Breast epithelium (tissue), 4 donors: ENCODE results near the gene GUCA2B. TPM values are rescaled to one million over a fixed set of nuclear protein-coding genes. Genes with fewer than 3 reads are reported as not detected.

Experiments used
- DNase-seq, 2 donors: peaks; one replicate each; pipeline ENCODE4 v3.0.0-alpha.2; 2019; ENCODE audit warnings: low spot score in 2 of 2
- H3K27ac ChIP-seq, 2 donors: fragments of 200-600 bp; sonication (generic) in 1 of 2; one replicate each; pipeline ENCODE4 v1.5.1; 2016 to 2019; ENCODE audit warnings: mild to moderate bottlenecking in 1 of 2
- H3K27me3 ChIP-seq, 2 donors: fragments of 200-600 bp; sonication (generic) in 1 of 2; one replicate each; pipeline versions ENCODE4 v1.5.1 to v1.6.0; 2017 to 2019; ENCODE audit warnings: control low read depth in 1 of 2, mild to moderate bottlenecking in 1 of 2
- H3K36me3 ChIP-seq: fragments of 200-600 bp; one replicate; pipeline ENCODE4 v1.5.1; 2019
- H3K4me1 ChIP-seq, 2 donors: fragments of 200-600 bp; sonication (generic); one replicate each; pipeline ENCODE4 v1.5.1; 2016 to 2019; ENCODE audit warnings: control low read depth in 1 of 2
- H3K4me3 ChIP-seq, 3 donors: fragments of 200-600 bp; sonication (generic); 1 replicate in 2 of 3; 2 replicates in 1 of 3; pipeline ENCODE4 v1.5.1; 2016 to 2019; ENCODE audit warnings: mild to moderate bottlenecking in 3 of 3, moderate library complexity in 2 of 3
- H3K9me3 ChIP-seq, 2 donors: fragments of 200-600 bp; sonication (generic) in 1 of 2; one replicate each; pipeline ENCODE4 v1.5.1; 2016 to 2019; ENCODE audit warnings: control low read depth in 1 of 2
- CTCF ChIP-seq, 3 donors: fragments of 450-650 bp; IDR thresholded peaks; one replicate each; pipeline ENCODE4 v1.5.1; 2016 to 2017; ENCODE audit warnings: antibody characterized with exemption in 3 of 3, mild to moderate bottlenecking in 3 of 3, moderate library complexity in 3 of 3
- POLR2A ChIP-seq: fragments of 450-650 bp; IDR thresholded peaks from one replicate; pipeline ENCODE4 v1.6.1; 2016; ENCODE audit warnings: antibody characterized with exemption, mild to moderate bottlenecking, moderate library complexity
- POLR2AphosphoS5 ChIP-seq, 3 donors: sonication (generic); formaldehyde crosslinking; IDR thresholded peaks; one replicate each; pipeline ENCODE4 v1.6.1; 2017; ENCODE audit warnings: antibody characterized with exemption in 3 of 3
- intact Hi-C: fragments of 100-400 bp; cut with DNase I; formaldehyde crosslinking; loops from one replicate; pipeline ENCODE4 v1.15.1; 2023; ENCODE audit warnings: low total_unique reads
- total RNA-seq, 3 donors: library from RNA; depleted of rRNA; stranded (reverse); fragments of >200 nt; gene quantifications; one replicate each; pipeline ENCODE4 v1.1.0, GENCODE V29; 2016

GUCA2B gene
- total RNA-seq, 3 donors from 2014 or later: not detected

- Histone ChIP-seq H3K27me3 (no peaks in the 10 kb centered on the region), H3K4me3 (no peak overlapping the region), H3K27ac (no peak overlapping the region), H3K36me3 (no peaks in the 10 kb centered on the region), H3K4me1 (no peaks in the 10 kb centered on the region), H3K9me3 (peaks cover 0 to 2% of the 10 kb centered on the region in 2 donors)
- TF ChIP-seq POLR2AphosphoS5 (IDR thresholded peaks at IDR 0.05) (no peak), POLR2A (no peak), CTCF (IDR thresholded peaks at IDR 0.05) (no peak)
- intact Hi-C loops: no loop called here
- no peak for DNase-seq
These were observed 2.2 kb downstream of the GUCA2B start for GRCh38 chr1:42155362-42155761.

- H3K27me3 ChIP-seq: no peaks in the 10 kb centered on the region
- TF ChIP-seq CTCF (IDR thresholded peaks at IDR 0.05): no peak
- H3K4me1 ChIP-seq: no peaks in the 10 kb centered on the region
- no peak overlapping the region for H3K4me3 ChIP-seq
- intact Hi-C loops: no loop called here
- no peaks in the 10 kb centered on the region for H3K36me3 ChIP-seq
- H3K27ac ChIP-seq: no peak overlapping the region
- H3K9me3 ChIP-seq: peaks cover 0 to 11% of the 10 kb centered on the region in 2 donors
- no peak for DNase-seq
These were observed 4.5 kb downstream of the GUCA2B start for GRCh38 chr1:42157667-42158066.

- Histone ChIP-seq H3K4me1 (no peaks in the 10 kb centered on the region), H3K36me3 (no peaks in the 10 kb centered on the region), H3K9me3 (peaks cover 0 to 11% of the 10 kb centered on the region in 2 donors), H3K4me3 (no peak overlapping the region), H3K27me3 (no peaks in the 10 kb centered on the region), H3K27ac (no peak overlapping the region)
- no peak for TF ChIP-seq POLR2AphosphoS5 (IDR thresholded peaks at IDR 0.05)
- TF ChIP-seq CTCF (IDR thresholded peaks at IDR 0.05): no peak
- TF ChIP-seq POLR2A: no peak
- no peak for DNase-seq
- intact Hi-C loops: no loop called here
These were observed 5.0 kb downstream of the GUCA2B start for GRCh38 chr1:42158189-42158588.

GRCh38 chr1:42162181-42162580, 9.0 kb downstream of the GUCA2B start:
- Histone ChIP-seq H3K4me1 (no peaks in the 10 kb centered on the region), H3K9me3 (peaks cover 0 to 11% of the 10 kb centered on the region in 2 donors), H3K4me3 (no peak overlapping the region), H3K27me3 (no peaks in the 10 kb centered on the region), H3K36me3 (no peaks in the 10 kb centered on the region), H3K27ac (no peak overlapping the region)
- TF ChIP-seq CTCF (IDR thresholded peaks at IDR 0.05): no peak
- no peak for TF ChIP-seq POLR2AphosphoS5 (IDR thresholded peaks at IDR 0.05)
- no peak for TF ChIP-seq POLR2A
- DNase-seq: no peak
- intact Hi-C loops: no loop called here

GRCh38 chr1:42163114-42163513, 9.9 kb downstream of the GUCA2B start:
- H3K36me3 ChIP-seq: no peaks in the 10 kb centered on the region
- H3K27me3 ChIP-seq: no peaks in the 10 kb centered on the region
- TF ChIP-seq POLR2A: no peak
- TF ChIP-seq CTCF (IDR thresholded peaks at IDR 0.05): no peak
- TF ChIP-seq POLR2AphosphoS5 (IDR thresholded peaks at IDR 0.05): no peak
- peaks cover 0 to 11% of the 10 kb centered on the region in 2 donors for H3K9me3 ChIP-seq
- no peak overlapping the region for H3K27ac ChIP-seq
- no peak overlapping the region for H3K4me3 ChIP-seq
- no peak for DNase-seq
- intact Hi-C loops: no loop called here
- H3K4me1 ChIP-seq: no peaks in the 10 kb centered on the region
